ENCODE data around the gene NRCAM.
"Not testable (repeated sequence)": the region's sequence is repeated elsewhere in the genome, so short reads cannot be mapped to it uniquely, and the experiment has no call there.

The NRCAM gene

DNA sequence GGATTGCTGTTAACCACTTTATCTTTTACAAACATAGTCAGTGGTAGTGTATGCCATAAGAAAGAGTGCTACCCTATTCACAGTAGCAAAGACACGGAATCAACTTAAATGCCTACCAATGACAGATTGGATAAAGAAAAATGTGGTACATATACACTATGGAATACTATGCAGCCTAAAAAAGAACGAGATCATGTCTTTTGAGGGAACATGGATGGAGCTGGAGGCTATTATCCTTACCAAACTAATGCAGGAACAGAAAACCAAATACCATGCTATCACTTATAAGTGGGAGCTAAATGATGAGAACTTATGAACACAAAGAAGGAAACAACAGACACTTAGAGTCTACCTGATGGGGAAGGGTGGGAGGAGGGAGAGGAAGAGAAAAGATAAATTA, 10.1 kb upstream of the NRCAM start:
- H3K23ac ChIP-seq (ENCODE audit: low read length); H3K4ac ChIP-seq (ENCODE audit: low read depth, low read length); H4K8ac ChIP-seq (ENCODE audit: low read depth, low read length); H3K56ac ChIP-seq (ENCODE audit: low read length); H3K18ac ChIP-seq (ENCODE audit: low read length); H3K4me2 ChIP-seq (ENCODE audit: low read length); H3K4me3 ChIP-seq (ENCODE audit: low read length); H3K9ac ChIP-seq (ENCODE audit: low read length); H3K36me3 ChIP-seq (ENCODE audit: control insufficient read depth, insufficient read depth, low read length); H3K79me1 ChIP-seq (ENCODE audit: low read length); H2BK120ac ChIP-seq (ENCODE audit: low read depth, low read length); H3K27ac ChIP-seq (ENCODE audit: low read depth, low read length); H3K79me2 ChIP-seq (ENCODE audit: control insufficient read depth, insufficient read depth, low read length); H2BK15ac ChIP-seq (replicated peaks; ENCODE audit: low read depth); H4K5ac ChIP-seq (ENCODE audit: low read length); DNase-seq; H3K27me3 ChIP-seq (ENCODE audit: insufficient read depth, low read length, poor library complexity); H2BK5ac ChIP-seq (ENCODE audit: low read length); H2AK5ac ChIP-seq (ENCODE audit: low read length); H3K4me1 ChIP-seq (ENCODE audit: control insufficient read depth, low read depth, low read length): not testable (repeated sequence)
- WGBS (ENCODE audit: extremely low coverage, insufficient coverage, low lambda C conversion rate) = no CpG with 5 or more reads among the region's 2 CpGs

- Histone ChIP-seq H3K27ac (ENCODE audit: low read depth, low read length) (no peak overlapping the region), H3K23ac (ENCODE audit: low read length) (no peak overlapping the region), H3K4me2 (ENCODE audit: low read length) (no peak overlapping the region), H3K27me3 (ENCODE audit: insufficient read depth, low read length, poor library complexity) (no peaks in the 10 kb centered on the region), H2BK15ac (replicated peaks; ENCODE audit: low read depth) (no peak overlapping the region), H2BK5ac (ENCODE audit: low read length) (no peak overlapping the region), H3K56ac (ENCODE audit: low read length) (no peak overlapping the region), H3K4me1 (ENCODE audit: control insufficient read depth, low read depth, low read length) (no peaks in the 10 kb centered on the region), H4K8ac (ENCODE audit: low read depth, low read length) (no peak overlapping the region), H3K18ac (ENCODE audit: low read length) (no peak overlapping the region), H3K4ac (ENCODE audit: low read depth, low read length) (no peak overlapping the region), H2AK5ac (ENCODE audit: low read length) (no peak overlapping the region), H3K79me2 (ENCODE audit: control insufficient read depth, insufficient read depth, low read length) (no peaks in the 10 kb centered on the region), H4K5ac (ENCODE audit: low read length) (no peak overlapping the region), H3K36me3 (ENCODE audit: control insufficient read depth, insufficient read depth, low read length) (no peaks in the 10 kb centered on the region), H2BK120ac (ENCODE audit: low read depth, low read length) (no peak overlapping the region), H3K4me3 (ENCODE audit: low read length) (no peak overlapping the region), H3K9ac (ENCODE audit: low read length) (no peak overlapping the region), H3K79me1 (ENCODE audit: low read length) (no peaks in the 10 kb centered on the region)
- WGBS (ENCODE audit: extremely low coverage, insufficient coverage, low lambda C conversion rate) = no CpG with 5 or more reads among the region's 2 CpGs
- no peak for DNase-seq
These were observed 8.5 kb upstream of the NRCAM start for GRCh38 chr7:108464743-108465142.

- no peak overlapping the region for H3K23ac ChIP-seq (ENCODE audit: low read length)
- WGBS (ENCODE audit: extremely low coverage, insufficient coverage, low lambda C conversion rate) = no CpG with 5 or more reads among the region's 2 CpGs
- H3K56ac ChIP-seq (ENCODE audit: low read length) = no peak overlapping the region
These were observed 7.4 kb upstream of the NRCAM start for GRCh38 chr7:108463613-108464012.

GRCh38 chr7:108461840-108462239, 5.6 kb upstream of the NRCAM start:
- H3K4me2 ChIP-seq (ENCODE audit: low read length) = no peak overlapping the region
- peak overlapping the region; percentile 37 for H3K23ac ChIP-seq (ENCODE audit: low read length)
- DNase-seq = no peak
- H2AK5ac ChIP-seq (ENCODE audit: low read length) = no peak overlapping the region
- no peaks in the 10 kb centered on the region for H3K79me1 ChIP-seq (ENCODE audit: low read length)
- H3K4ac ChIP-seq (ENCODE audit: low read depth, low read length) = no peak overlapping the region
- no CpG with 5 or more reads among the region's 3 CpGs for WGBS (ENCODE audit: extremely low coverage, insufficient coverage, low lambda C conversion rate)
- no peaks in the 10 kb centered on the region for H3K4me1 ChIP-seq (ENCODE audit: control insufficient read depth, low read depth, low read length)
- H2BK120ac ChIP-seq (ENCODE audit: low read depth, low read length) = no peak overlapping the region
- no peak overlapping the region for H3K18ac ChIP-seq (ENCODE audit: low read length)
- H3K56ac ChIP-seq (ENCODE audit: low read length) = no peak overlapping the region
- H4K5ac ChIP-seq (ENCODE audit: low read length) = no peak overlapping the region
- no peak overlapping the region for H2BK15ac ChIP-seq (replicated peaks; ENCODE audit: low read depth)
- no peak overlapping the region for H3K4me3 ChIP-seq (ENCODE audit: low read length)
- H3K36me3 ChIP-seq (ENCODE audit: control insufficient read depth, insufficient read depth, low read length) = no peaks in the 10 kb centered on the region
- peaks cover 3% of the 10 kb centered on the region for H3K27me3 ChIP-seq (ENCODE audit: insufficient read depth, low read length, poor library complexity)
- no peak overlapping the region for H3K9ac ChIP-seq (ENCODE audit: low read length)
- H2BK5ac ChIP-seq (ENCODE audit: low read length) = no peak overlapping the region
- no peak overlapping the region for H4K8ac ChIP-seq (ENCODE audit: low read depth, low read length)
- H3K79me2 ChIP-seq (ENCODE audit: control insufficient read depth, insufficient read depth, low read length) = no peaks in the 10 kb centered on the region
- H3K27ac ChIP-seq (ENCODE audit: low read depth, low read length) = no peak overlapping the region

More at GRCh38 chr7:108463613-108464012, 7.4 kb upstream of the NRCAM start:
- Histone ChIP-seq H2BK120ac (ENCODE audit: low read depth, low read length) (no peak overlapping the region), H3K9ac (ENCODE audit: low read length) (no peak overlapping the region), H3K4me1 (ENCODE audit: control insufficient read depth, low read depth, low read length) (no peaks in the 10 kb centered on the region), H2BK5ac (ENCODE audit: low read length) (no peak overlapping the region), H3K27me3 (ENCODE audit: insufficient read depth, low read length, poor library complexity) (no peaks in the 10 kb centered on the region), H3K18ac (ENCODE audit: low read length) (no peak overlapping the region), H3K4me2 (ENCODE audit: low read length) (no peak overlapping the region), H3K27ac (ENCODE audit: low read depth, low read length) (no peak overlapping the region), H4K8ac (ENCODE audit: low read depth, low read length) (no peak overlapping the region), H3K79me1 (ENCODE audit: low read length) (no peaks in the 10 kb centered on the region), H2BK15ac (replicated peaks; ENCODE audit: low read depth) (no peak overlapping the region), H2AK5ac (ENCODE audit: low read length) (no peak overlapping the region), H3K79me2 (ENCODE audit: control insufficient read depth, insufficient read depth, low read length) (no peaks in the 10 kb centered on the region), H3K4ac (ENCODE audit: low read depth, low read length) (peak overlapping the region; percentile 16), H3K4me3 (ENCODE audit: low read length) (no peak overlapping the region), H3K36me3 (ENCODE audit: control insufficient read depth, insufficient read depth, low read length) (no peaks in the 10 kb centered on the region), H4K5ac (ENCODE audit: low read length) (no peak overlapping the region)
- no peak for DNase-seq

- Histone ChIP-seq H3K18ac (ENCODE audit: low read length) (no peak overlapping the region), H4K5ac (ENCODE audit: low read length) (no peak overlapping the region), H2AK5ac (ENCODE audit: low read length) (no peak overlapping the region), H2BK120ac (ENCODE audit: low read depth, low read length) (no peak overlapping the region), H3K4ac (ENCODE audit: low read depth, low read length) (no peak overlapping the region), H3K56ac (ENCODE audit: low read length) (no peak overlapping the region), H3K79me1 (ENCODE audit: low read length) (no peaks in the 10 kb centered on the region), H3K4me1 (ENCODE audit: control insufficient read depth, low read depth, low read length) (no peaks in the 10 kb centered on the region), H2BK15ac (replicated peaks; ENCODE audit: low read depth) (no peak overlapping the region), H3K79me2 (ENCODE audit: control insufficient read depth, insufficient read depth, low read length) (no peaks in the 10 kb centered on the region), H3K23ac (ENCODE audit: low read length) (no peak overlapping the region), H2BK5ac (ENCODE audit: low read length) (no peak overlapping the region), H3K4me3 (ENCODE audit: low read length) (no peak overlapping the region), H3K27me3 (ENCODE audit: insufficient read depth, low read length, poor library complexity) (peaks cover 3% of the 10 kb centered on the region), H3K4me2 (ENCODE audit: low read length) (no peak overlapping the region), H4K8ac (ENCODE audit: low read depth, low read length) (no peak overlapping the region), H3K9ac (ENCODE audit: low read length) (no peak overlapping the region), H3K27ac (ENCODE audit: low read depth, low read length) (no peak overlapping the region), H3K36me3 (ENCODE audit: control insufficient read depth, insufficient read depth, low read length) (no peaks in the 10 kb centered on the region)
- WGBS (ENCODE audit: extremely low coverage, insufficient coverage, low lambda C conversion rate) = no CpG with 5 or more reads among the region's 1 CpG
- no peak for DNase-seq
These were observed 4.7 kb upstream of the NRCAM start for GRCh38 chr7:108460964-108461363.

DNA sequence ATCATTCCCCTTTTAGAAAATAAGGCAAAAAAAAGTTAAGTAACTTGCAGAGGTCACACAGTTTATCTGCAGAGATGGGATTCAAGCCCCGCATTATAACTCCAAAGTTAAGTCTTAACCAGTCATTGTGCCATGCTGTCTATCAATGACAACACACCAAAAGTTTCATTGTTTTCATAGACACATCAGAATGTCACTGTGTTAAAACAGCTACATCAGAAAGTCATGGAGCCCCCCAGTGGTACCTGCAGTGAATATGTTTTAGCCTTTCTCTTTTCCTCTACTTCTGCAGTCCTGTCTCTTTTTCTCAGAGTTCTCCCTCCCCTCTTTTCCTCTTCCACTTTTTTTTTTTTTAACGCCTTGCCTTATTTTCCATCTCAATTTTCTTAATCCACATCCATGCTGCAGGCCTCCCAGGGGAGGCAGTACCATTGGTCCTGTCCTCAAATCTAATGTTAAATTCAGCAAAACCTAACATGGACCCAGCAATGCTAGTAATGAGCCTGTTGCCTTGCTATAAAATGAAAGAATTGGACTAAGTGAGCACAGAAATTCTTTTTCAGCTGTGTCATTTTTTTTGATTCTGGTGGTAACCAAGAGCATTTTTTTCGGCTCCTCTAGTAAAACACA, 3.8 kb upstream of the NRCAM start:
- no peak overlapping the region for H3K4ac ChIP-seq (ENCODE audit: low read depth, low read length)
- no CpG with 5 or more reads among the region's 3 CpGs for WGBS (ENCODE audit: extremely low coverage, insufficient coverage, low lambda C conversion rate)
- no peak overlapping the region for H3K56ac ChIP-seq (ENCODE audit: low read length)
- H3K18ac ChIP-seq (ENCODE audit: low read length) = no peak overlapping the region
- H2AK5ac ChIP-seq (ENCODE audit: low read length) = no peak overlapping the region
- H3K4me3 ChIP-seq (ENCODE audit: low read length) = no peak overlapping the region
- no peak overlapping the region for H3K27ac ChIP-seq (ENCODE audit: low read depth, low read length)
- no peaks in the 10 kb centered on the region for H3K79me1 ChIP-seq (ENCODE audit: low read length)
- H4K5ac ChIP-seq (ENCODE audit: low read length) = no peak overlapping the region
- no peak overlapping the region for H3K9ac ChIP-seq (ENCODE audit: low read length)
- no peaks in the 10 kb centered on the region for H3K36me3 ChIP-seq (ENCODE audit: control insufficient read depth, insufficient read depth, low read length)
- no peak overlapping the region for H2BK120ac ChIP-seq (ENCODE audit: low read depth, low read length)
- H3K4me1 ChIP-seq (ENCODE audit: control insufficient read depth, low read depth, low read length) = no peaks in the 10 kb centered on the region
- DNase-seq = peak; percentile 51
- no peak overlapping the region for H2BK15ac ChIP-seq (replicated peaks; ENCODE audit: low read depth)
- no peak overlapping the region for H2BK5ac ChIP-seq (ENCODE audit: low read length)
- H3K23ac ChIP-seq (ENCODE audit: low read length) = no peak overlapping the region
- peaks cover 3% of the 10 kb centered on the region for H3K27me3 ChIP-seq (ENCODE audit: insufficient read depth, low read length, poor library complexity)
- H3K79me2 ChIP-seq (ENCODE audit: control insufficient read depth, insufficient read depth, low read length) = no peaks in the 10 kb centered on the region
- no peak overlapping the region for H4K8ac ChIP-seq (ENCODE audit: low read depth, low read length)
- no peak overlapping the region for H3K4me2 ChIP-seq (ENCODE audit: low read length)
